ENCODE results near the gene ERCC6L2. TPM values are rescaled to one million over a fixed set of nuclear protein-coding genes. Genes with fewer than 3 reads are reported as not detected.

ERCC6L2 gene
- total and polyA plus RNA-seq, 2 of the 8 experiments (the other 6 are each of a cell fraction or from before 2014, with no cell fraction given) = 9.8 to 50.0 TPM

DNA sequence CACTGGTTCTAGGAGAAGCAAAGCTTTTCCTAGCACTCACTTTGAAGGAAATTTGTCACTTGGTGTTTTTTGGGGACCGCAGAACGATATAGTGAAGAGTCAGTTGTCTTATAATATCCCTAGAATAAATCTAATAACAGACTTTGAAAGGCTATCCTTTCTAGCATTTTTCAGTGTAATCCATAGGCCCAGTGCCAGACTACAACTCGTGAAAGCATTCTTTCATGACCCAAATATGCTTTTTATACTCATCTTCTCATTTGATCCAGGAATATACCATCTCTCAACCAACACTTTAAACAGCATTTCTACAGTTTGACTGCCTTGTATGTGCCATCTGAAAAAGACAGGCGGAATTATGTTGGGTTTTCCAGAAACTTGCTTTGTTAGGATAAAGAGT lies 104.0 kb downstream of the ERCC6L2 start:
- Histone ChIP-seq H3K79me1 (ENCODE audit: low read depth, low read length) (no peaks in the 10 kb centered on the region), H3K18ac (ENCODE audit: extremely low read depth, low read length) (no peak overlapping the region), H3K79me2 (ENCODE audit: control insufficient read depth in 1 of 2, insufficient read depth in 2 of 2, low read length in 2 of 2) (no peaks in the 10 kb centered on the region), H3K14ac (ENCODE audit: insufficient read length) (no peak overlapping the region), H2BK20ac (ENCODE audit: low read length) (no peak overlapping the region), H2BK12ac (ENCODE audit: low read depth, low read length) (no peak overlapping the region), H3K4me1 (replicated peaks in 1 of 4; ENCODE audit: control insufficient read depth in 3 of 4, insufficient read depth in 4 of 4, low read length in 3 of 4) (no peaks in the 10 kb centered on the region), H3K56ac (replicated peaks; ENCODE audit: insufficient read length, low read depth, low read length) (no peak overlapping the region), H2BK5ac (ENCODE audit: low read depth, low read length) (no peak overlapping the region), H2BK120ac (replicated peaks; ENCODE audit: low read depth, low read length) (no peak overlapping the region), H4K5ac (ENCODE audit: insufficient read length, low read depth, low read length) (no peak overlapping the region), H4K20me1 (replicated peaks in 1 of 2; ENCODE audit: control insufficient read depth in 1 of 2, insufficient read depth in 2 of 2, low read length in 2 of 2) (no peaks in the 10 kb centered on the region), H2BK15ac (ENCODE audit: low read length) (no peak overlapping the region), H3K4me3 (ENCODE audit: extremely low read depth in 1 of 4, insufficient read depth in 2 of 4, low read depth in 3 of 4, low read length in 4 of 4) (no peak overlapping the region), H3K27ac (ENCODE audit: low read depth, low read length) (no peak overlapping the region), H4K91ac (replicated peaks; ENCODE audit: insufficient read length, low read length) (no peak overlapping the region), H3K27me3 (replicated peaks in 1 of 4; ENCODE audit: control insufficient read depth in 3 of 4, extremely low read depth in 1 of 4, insufficient read depth in 3 of 4, low read length in 3 of 4) (no peaks in the 10 kb centered on the region), H3K4me2 (ENCODE audit: insufficient read depth in 1 of 2, low read depth in 2 of 2, low read length in 2 of 2) (no peak overlapping the region), H2AK5ac (ENCODE audit: low read depth, low read length) (no peak overlapping the region), H2AFZ (ENCODE audit: low read length) (no peak overlapping the region), H3K9ac (replicated peaks in 1 of 4; ENCODE audit: extremely low read depth in 1 of 4, low read depth in 3 of 4, low read length in 3 of 4) (no peak overlapping the region), H3K4ac (replicated peaks; ENCODE audit: insufficient read length, low read depth, low read length) (no peak overlapping the region), H3K36me3 (ENCODE audit: control insufficient read depth in 2 of 4, insufficient read depth in 4 of 4, low read length in 3 of 4) (peaks cover 0 to 17% (median 5%) of the 10 kb centered on the region in 4 experiments; a peak in 2 of 8 replicates), H3K23ac (ENCODE audit: insufficient read length) (no peak overlapping the region), H3K9me3 (ENCODE audit: insufficient read depth in 2 of 2, low read depth in 1 of 2, low read length in 1 of 2) (no peaks in the 10 kb centered on the region), H3K23me2 (ENCODE audit: low read depth, low read length) (no peaks in the 10 kb centered on the region), H4K8ac (ENCODE audit: extremely low read depth, insufficient read depth, low read length) (no peak overlapping the region)
- POLR2A ChIA-PET (ENCODE audit: partially characterized antibody) = no interaction called here
- FAIRE-seq = no peak
- 89% methylated on average over 4 of the region's 4 CpGs; no CpG with 5 or more reads in 1 of the 2 experiments for WGBS, 2 experiments (ENCODE audit: extremely low coverage in 1 of 2, insufficient coverage in 1 of 2, insufficient read length in 1 of 2, insufficient replicate concordance in 2 of 2, low coverage in 1 of 2, low lambda C conversion rate in 2 of 2, missing lambda C conversion rate in 1 of 2)
- TF ChIP-seq SP1 (IDR thresholded peaks at IDR 0.05; ENCODE audit: low read depth, low read length) = no peak
- no peak for TF ChIP-seq BACH1 (IDR thresholded peaks at IDR 0.05; ENCODE audit: low read length)
- no peak for TF ChIP-seq RAD21 (IDR thresholded peaks at IDR 0.05 in 1 of 2, conservative IDR thresholded peaks at IDR 0.05 in 1 of 2; ENCODE audit: low read depth in 2 of 2, low read length in 2 of 2)
- TF ChIP-seq CTBP2 (IDR thresholded peaks at IDR 0.05; ENCODE audit: borderline replicate concordance, insufficient read depth, insufficient read length, low read length) = no peak
- no peak for TF ChIP-seq RXRA (IDR thresholded peaks at IDR 0.05; ENCODE audit: insufficient read depth, low read depth, low read length)
- TF ChIP-seq POLR2A (IDR thresholded peaks at IDR 0.05; ENCODE audit: control extremely low read depth in 1 of 2, low read depth in 2 of 2, low read length in 2 of 2) = no peak
- no peak for TF ChIP-seq SIX5 (IDR thresholded peaks at IDR 0.05; ENCODE audit: low read depth, low read length)
- TF ChIP-seq ATF3 (IDR thresholded peaks at IDR 0.05; ENCODE audit: insufficient read depth, low read depth, low read length) = no peak
- no peak for TF ChIP-seq EP300 (IDR thresholded peaks at IDR 0.05; ENCODE audit: borderline replicate concordance in 1 of 2, low read depth in 2 of 2, low read length in 2 of 2)
- TF ChIP-seq RNF2 (IDR thresholded peaks at IDR 0.05; ENCODE audit: borderline replicate concordance, low read depth, low read length, missing control alignments, poor library complexity, severe bottlenecking) = no peak
- no peak for TF ChIP-seq NANOG (IDR thresholded peaks at IDR 0.05; ENCODE audit: insufficient read depth, low read depth, low read length, poor library complexity, severe bottlenecking)
- DNase-seq (ENCODE audit: low read depth in 1 of 2, low spot score in 2 of 2) = no peak
- CTCF ChIA-PET (ENCODE audit: partially characterized antibody) = interaction anchor here (0.8 to 1.4 kb wide), 2 partner anchors 12 to 243 kb away, joined by 3 to 4 read pairs; no protein-coding TSS in a partner anchor
